ENCODE results near the gene CFAP74. TPM values are rescaled to one million over a fixed set of nuclear protein-coding genes. Genes with fewer than 3 reads are reported as not detected.

Gene CFAP74
- total and polyA plus RNA-seq, 9 of the 15 experiments (the other 6 are each of a cell fraction or from before 2014, with no cell fraction given) = 0.03 to 0.15 (median 0.05) TPM; not detected in 6

DNA sequence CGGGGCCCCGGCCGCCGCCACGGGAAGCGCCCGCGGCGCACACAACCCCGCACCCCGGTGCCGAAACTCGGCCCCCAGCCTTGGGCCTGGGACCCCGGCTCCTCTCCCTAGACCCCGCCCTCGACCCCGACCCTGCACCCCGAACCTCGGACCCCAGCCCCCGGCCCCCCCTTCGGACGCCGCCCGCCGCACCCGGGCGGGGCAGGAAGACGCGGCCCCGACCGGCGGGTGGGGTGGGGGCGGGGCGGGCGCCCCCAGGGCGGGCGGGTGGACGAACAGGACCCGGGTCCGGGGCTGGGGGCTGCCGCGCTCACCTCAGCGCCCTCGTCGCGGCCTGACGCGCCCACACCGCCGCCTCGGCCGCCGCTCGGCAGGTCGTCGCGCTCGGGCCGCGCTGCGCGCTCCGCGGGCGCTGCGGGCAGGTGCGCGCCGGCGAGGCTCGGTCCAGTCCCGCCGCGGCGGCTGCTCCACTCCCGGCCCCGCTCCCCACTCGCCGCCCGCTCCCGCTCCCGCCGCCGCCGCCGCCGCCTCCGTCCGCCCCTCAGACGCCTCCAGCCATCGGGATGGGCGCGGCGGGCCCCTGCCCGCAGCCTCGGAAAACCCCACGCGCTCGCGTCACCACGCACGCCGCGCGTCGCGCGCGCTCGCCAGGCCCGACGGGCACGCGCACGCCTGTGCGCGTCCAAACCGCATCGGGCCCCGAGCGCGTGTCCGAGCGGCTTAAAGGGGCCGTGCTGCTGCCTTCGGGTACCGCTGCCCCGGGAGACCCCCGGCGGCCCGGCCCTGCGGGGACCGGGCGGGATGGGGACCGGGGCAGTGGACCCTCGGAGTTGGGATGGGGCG is 112.9 kb downstream of the CFAP74 start, which contains the start of gene GNB1 (continued):
- TF ChIP-seq, protein P1, sequence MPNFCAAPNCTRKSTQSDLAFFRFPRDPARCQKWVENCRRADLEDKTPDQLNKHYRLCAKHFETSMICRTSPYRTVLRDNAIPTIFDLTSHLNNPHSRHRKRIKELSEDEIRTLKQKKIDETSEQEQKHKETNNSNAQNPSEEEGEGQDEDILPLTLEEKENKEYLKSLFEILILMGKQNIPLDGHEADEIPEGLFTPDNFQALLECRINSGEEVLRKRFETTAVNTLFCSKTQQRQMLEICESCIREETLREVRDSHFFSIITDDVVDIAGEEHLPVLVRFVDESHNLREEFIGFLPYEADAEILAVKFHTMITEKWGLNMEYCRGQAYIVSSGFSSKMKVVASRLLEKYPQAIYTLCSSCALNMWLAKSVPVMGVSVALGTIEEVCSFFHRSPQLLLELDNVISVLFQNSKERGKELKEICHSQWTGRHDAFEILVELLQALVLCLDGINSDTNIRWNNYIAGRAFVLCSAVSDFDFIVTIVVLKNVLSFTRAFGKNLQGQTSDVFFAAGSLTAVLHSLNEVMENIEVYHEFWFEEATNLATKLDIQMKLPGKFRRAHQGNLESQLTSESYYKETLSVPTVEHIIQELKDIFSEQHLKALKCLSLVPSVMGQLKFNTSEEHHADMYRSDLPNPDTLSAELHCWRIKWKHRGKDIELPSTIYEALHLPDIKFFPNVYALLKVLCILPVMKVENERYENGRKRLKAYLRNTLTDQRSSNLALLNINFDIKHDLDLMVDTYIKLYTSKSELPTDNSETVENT (CRISPR knock-in tag; IDR thresholded peaks at IDR 0.05) = peak; percentile 96
- no peak for TF ChIP-seq ZNF79 (CRISPR knock-in tag; IDR thresholded peaks at IDR 0.05; ENCODE audit: low read depth)
- no peak for TF ChIP-seq TRIM24 (IDR thresholded peaks at IDR 0.05)
- TF ChIP-seq ARHGAP35 (IDR thresholded peaks at IDR 0.05; ENCODE audit: partially characterized antibody) = no peak
- peak; percentile 19 for TF ChIP-seq U2AF1 (optimal IDR thresholded peaks at IDR 0.05; ENCODE audit: low read depth, low read length)
- TF ChIP-seq PTRF (tag; IDR thresholded peaks at IDR 0.05) = no peak
- TF ChIP-seq DDX20 (tag; IDR thresholded peaks at IDR 0.05; ENCODE audit: low read depth) = no peak
- peak; percentile 71 for TF ChIP-seq ERF (CRISPR knock-in tag; IDR thresholded peaks at IDR 0.05)
- TF ChIP-seq CCAR2 (IDR thresholded peaks at IDR 0.05; ENCODE audit: low read depth, low read length) = no peak
- no peak for TF ChIP-seq ZFP36 (IDR thresholded peaks at IDR 0.05; ENCODE audit: low read depth, low read length, partially characterized antibody)
- TF ChIP-seq, protein P2, sequence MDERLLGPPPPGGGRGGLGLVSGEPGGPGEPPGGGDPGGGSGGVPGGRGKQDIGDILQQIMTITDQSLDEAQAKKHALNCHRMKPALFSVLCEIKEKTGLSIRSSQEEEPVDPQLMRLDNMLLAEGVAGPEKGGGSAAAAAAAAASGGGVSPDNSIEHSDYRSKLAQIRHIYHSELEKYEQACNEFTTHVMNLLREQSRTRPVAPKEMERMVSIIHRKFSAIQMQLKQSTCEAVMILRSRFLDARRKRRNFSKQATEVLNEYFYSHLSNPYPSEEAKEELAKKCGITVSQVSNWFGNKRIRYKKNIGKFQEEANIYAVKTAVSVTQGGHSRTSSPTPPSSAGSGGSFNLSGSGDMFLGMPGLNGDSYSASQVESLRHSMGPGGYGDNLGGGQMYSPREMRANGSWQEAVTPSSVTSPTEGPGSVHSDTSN (CRISPR knock-in tag; IDR thresholded peaks at IDR 0.05; ENCODE audit: low read depth) = no peak
- TF ChIP-seq, protein P2 (tag; conservative IDR thresholded peaks at IDR 0.05; ENCODE audit: low read depth) = no peak
- no peak for TF ChIP-seq IRF2 (CRISPR knock-in tag; IDR thresholded peaks at IDR 0.05)
- TF ChIP-seq, protein P3, sequence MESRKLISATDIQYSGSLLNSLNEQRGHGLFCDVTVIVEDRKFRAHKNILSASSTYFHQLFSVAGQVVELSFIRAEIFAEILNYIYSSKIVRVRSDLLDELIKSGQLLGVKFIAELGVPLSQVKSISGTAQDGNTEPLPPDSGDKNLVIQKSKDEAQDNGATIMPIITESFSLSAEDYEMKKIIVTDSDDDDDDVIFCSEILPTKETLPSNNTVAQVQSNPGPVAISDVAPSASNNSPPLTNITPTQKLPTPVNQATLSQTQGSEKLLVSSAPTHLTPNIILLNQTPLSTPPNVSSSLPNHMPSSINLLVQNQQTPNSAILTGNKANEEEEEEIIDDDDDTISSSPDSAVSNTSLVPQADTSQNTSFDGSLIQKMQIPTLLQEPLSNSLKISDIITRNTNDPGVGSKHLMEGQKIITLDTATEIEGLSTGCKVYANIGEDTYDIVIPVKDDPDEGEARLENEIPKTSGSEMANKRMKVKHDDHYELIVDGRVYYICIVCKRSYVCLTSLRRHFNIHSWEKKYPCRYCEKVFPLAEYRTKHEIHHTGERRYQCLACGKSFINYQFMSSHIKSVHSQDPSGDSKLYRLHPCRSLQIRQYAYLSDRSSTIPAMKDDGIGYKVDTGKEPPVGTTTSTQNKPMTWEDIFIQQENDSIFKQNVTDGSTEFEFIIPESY (CRISPR knock-in tag; IDR thresholded peaks at IDR 0.05) = no peak; the same call in 1 of the 2 replicates
